Stimulated activated CD4-positive, alpha-beta T cell treated with anti-CD3 and anti-CD28 coated beads, TNF-alpha, amount 100 ng/mL, for 48 hours (primary cell): Measurements from ENCODE around the gene CARMIL1.
"Not testable (repeated sequence)": the region's sequence is repeated elsewhere in the genome, so short reads cannot be mapped to it uniquely, and the experiment has no call there.

ENCODE experiments used
- DNase-seq, 3 donors: peaks; one replicate each; pipeline ENCODE4 v3.0.0-alpha.2; 2020; ENCODE audit warnings: low read depth in 3 of 3

Gene CARMIL1

DNA sequence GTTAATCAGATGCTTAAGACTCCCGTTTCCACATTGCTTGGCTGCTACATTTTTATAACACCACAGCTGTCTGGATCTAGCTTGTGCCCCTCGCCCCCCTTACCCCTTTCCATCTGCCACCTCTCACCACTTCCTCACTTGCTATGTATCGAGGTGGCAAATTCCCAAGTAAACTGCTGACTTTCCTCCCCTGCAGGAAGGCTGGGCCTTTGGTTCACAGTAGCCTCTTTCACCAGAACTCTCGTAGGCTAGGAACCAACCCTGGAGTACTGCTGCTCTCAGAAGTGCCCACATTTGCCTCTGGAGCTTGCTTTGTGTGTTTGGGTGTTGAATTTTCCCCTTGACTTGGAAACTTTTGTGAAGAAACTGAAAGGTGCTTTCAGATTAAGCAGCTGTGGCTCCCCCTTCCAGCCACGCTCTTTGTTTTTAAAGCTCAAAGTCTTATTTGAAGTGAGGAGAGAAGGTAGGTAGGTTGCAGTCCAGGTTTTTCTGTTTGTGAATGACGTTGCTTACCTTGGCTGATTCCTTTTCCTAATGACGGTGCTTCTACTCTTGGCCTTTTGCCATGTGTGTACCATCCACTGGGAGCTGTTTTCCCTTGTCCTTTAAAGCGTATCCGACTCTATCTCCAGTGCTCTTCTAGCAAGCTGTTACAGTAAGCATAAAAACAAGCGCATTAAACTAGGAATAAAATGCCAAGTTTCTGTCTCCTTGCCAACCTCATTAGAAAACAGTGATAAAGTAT lies 90.4 kb downstream of the CARMIL1 start:
- DNase-seq: peak in 1 of 3 donors; percentile 7

DNA sequence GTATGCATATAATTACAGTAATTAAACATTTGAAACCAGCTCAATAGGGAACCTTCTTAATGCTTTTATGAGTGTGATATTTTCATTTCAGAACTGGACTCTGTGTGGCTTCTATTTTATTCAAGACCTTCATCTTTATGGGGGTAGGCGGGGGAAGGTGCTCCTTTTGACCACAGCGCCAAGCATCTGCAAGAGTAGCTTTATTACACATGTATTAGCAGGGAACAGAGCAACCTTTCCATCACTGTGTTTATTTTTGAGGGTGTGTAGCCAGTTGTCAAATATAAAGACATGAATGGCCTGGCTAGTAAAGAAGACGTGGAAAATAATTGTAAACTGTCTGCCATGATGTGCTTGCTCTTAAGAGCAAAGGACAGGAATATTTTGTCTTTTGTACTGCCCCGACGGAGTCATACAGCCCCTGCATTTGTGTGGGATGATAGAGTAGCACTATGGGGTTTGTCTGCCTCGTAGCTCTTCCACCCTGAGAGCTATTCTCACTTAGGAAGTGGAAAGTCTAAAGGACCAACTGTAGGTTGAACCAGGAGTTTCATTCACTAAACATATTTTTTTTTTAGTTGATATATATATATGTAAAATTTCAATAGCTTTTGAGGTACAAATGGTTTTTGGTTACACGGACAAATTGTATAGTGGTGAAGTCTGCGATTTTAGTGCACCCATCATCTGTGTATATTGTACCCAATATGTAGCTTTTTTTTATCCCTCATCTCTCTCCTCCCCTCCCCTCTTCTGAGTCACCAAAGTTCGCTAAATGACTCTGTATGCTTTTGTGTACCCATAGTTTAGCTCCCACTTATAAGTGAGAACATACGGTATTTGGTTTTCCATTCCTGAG lies 91.2 kb downstream of the CARMIL1 start:
- DNase-seq: peak in 1 of 3 donors; percentile 16

DNA sequence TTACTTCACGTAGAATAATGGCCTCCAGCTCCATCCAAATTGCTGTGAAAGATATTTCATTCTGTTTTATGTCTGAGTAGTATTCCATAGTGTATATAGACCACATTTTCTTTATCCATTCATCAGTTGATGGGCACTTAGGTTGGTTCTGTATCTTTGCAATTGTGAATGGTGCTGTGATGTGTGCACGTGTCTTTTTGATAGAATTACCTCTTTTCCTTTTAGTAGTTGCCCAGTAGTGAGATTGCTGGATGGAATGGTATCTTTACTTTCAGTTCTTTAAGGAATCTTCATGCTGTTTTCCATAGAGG lies 91.8 kb downstream of the CARMIL1 start:
- DNase-seq: no peak

DNA sequence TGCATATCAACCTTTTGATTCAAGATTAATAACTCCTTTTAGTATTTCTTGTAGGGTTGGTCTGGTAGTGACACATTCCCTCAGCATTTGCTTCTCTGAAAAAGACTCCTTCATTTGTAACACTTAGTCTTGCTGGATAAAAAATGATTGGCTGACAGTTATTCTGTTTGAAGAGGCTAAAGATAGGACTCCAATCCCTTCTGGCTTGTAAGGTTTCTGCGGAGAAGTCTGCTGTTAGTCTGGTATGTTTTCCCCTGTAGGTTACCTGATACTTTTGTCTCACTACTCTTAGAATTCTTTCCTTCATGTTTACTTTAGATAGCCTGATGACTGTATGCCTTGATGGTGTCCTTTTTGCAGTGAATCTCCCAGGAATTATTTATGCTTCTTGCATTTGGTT lies 96.0 kb downstream of the CARMIL1 start:
- no peak for DNase-seq

DNA sequence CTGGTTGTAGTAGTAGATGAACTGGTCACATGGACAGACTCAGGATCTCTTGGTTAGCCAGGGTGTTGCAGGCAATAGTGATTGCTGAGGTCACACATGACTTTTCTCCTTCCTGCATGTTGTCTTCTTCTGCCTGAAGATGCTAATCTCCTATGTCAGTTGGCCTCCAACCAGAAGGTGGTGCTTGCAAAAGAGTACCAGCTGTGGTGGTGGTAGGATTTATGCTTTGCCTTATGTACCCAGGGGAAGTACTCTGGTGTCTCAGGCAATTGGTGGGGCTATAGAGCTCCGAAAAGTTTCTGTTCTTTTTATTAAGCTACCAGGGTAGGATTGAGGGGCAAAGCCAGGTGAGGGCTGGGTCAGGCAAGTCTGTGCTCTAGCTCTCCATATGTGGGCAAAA lies 98.5 kb downstream of the CARMIL1 start:
- DNase-seq: no peak

DNA sequence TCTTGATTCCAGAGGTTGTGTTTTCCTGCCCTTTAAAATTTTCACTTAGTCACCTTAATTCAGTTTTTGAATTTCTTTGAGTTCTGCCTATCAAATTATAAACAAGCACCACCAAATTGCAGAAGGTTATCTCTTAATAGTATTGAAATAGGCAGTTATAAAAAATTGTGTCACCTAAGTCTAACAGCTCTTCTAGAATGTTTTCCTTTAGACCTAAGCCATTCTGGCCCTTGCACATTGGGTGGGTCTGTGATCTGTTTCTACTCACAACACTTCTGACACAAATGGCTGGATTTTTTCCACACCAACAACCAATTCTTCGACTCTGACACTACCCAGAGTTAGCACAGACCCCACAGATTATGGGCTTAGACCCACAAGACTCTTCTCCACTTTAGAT lies 101.9 kb downstream of the CARMIL1 start:
- no peak for DNase-seq

DNA sequence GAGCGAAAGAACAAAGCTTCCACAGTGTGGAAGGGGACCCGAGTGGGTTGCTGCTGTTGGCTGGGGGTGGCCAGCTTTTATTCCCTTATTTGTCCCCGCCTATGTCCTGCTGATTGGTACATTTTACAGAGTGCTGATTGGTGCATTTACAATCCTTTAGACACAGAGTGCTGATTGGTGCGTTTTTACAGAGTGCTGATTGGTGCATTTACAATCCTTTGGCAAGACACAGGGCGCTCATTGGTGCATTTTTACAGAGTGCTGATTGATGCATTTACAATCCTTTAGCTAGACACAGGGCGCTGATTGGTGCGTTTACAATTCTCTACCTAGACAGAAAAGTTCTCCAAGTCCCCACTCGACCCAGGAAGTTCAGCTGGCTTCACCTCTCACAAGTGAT lies 103.3 kb downstream of the CARMIL1 start:
- DNase-seq: not testable (repeated sequence)

DNA sequence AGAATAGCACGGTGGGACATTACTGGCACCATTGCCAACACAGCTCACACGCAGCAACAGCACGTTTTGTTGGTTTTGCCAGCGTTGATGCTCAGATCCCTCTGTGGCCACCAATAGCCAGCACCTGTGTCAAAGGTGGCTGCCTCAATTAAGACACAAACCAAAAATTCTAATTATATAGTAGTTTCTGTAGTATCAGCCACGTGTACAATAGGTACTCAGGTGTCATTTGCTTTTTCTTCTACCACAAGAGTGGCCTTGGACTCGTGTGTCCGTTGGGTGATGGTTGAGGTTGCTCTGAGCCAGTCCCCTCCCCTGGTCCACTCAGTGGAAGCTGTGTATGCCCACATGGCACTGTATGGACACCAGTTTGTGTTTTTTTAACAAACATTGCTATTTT lies 105.1 kb downstream of the CARMIL1 start:
- no peak for DNase-seq

DNA sequence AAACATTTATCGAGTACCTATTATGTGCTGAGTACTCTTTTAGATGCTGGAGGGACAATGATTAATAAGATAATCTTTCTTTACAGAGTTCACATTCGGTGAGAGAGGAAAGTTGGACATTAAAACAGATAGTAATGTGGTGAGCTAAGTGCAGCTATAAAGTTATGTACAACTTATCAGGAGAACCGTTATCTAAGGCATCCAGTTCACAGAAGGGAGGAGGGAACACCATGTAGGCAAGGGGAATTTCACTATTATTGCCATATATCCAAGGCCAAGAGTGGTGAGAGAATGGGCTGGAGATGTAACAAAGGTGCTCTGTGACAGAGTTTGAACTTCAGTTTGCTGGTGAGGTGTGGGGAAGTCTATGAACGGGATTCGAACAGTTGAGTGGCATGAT lies 105.8 kb downstream of the CARMIL1 start:
- DNase-seq: no peak

DNA sequence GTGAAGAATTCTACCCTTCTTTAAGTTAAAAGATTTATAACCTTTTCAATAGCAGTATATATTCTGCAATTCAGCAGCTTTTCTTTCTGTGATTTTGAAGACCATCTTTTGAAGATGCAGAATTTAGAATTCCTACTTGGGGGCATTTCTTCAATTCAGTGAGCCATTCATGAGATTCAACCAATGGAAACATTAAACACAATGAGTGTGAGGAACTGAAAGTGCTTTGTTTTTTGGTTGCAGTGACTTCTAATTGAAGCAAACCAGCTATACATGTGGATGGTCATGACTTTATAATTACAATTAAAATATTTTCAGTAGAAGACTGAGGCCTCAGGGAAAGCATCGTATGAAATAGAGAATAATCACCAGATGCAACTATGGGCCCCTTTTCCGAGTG lies 108.3 kb downstream of the CARMIL1 start:
- no peak for DNase-seq

DNA sequence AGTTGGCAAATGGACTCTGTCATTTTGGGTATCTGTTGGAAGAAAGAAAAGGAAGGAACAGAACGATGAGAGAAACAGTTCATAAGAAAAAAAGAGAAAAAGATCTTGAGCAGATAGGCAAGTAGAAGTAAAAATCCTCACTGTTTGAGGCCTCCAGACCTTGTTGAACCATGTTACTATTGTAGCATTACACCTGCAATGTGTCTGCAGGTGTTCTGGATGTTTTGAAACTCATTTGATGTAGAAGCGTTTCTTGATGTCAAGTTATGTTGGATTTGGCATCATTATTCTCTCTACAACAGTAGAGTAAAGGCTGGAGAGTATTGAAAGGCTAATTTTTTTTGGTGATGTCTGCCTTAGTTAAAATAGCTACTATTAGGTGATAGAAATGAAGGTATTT lies 108.7 kb downstream of the CARMIL1 start:
- DNase-seq: no peak

DNA sequence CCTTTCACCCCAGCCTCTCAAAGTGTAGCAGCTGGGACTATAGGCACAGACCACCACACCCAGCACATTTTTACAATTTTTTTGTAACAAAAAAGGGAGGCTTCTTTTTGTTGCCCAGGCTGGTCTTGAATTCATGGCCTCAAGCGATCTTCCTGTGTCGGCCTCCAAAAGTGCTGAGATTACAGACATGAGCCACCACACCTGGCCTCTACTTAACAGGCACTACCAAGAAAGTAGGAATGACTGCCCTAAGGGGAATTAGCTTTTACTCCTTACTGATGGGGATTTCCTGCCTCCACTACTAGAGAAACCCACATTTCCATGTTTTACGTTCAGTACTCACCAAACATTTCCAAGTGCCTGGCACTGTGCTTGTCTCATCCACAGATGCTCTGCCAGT lies 109.6 kb downstream of the CARMIL1 start:
- no peak for DNase-seq

DNA sequence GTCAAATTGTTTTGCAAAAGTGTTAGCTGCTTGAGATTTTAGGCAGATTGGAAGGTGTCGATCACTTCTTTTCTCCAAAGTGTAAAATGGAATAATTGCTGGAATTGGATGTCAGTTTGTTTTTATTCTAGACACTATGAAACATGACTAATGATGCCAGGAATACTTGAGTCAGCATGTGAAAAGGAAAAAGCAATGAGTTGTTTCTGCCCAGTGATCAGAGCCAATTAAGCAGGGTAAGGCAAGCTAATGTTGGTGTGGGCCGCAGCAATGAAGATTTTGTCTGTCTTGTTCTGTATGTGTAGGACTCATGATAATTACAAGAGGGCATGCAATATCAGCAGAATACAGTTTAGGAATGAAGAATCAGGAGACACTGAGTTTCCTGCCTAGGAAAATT lies 110.3 kb downstream of the CARMIL1 start:
- DNase-seq: no peak

DNA sequence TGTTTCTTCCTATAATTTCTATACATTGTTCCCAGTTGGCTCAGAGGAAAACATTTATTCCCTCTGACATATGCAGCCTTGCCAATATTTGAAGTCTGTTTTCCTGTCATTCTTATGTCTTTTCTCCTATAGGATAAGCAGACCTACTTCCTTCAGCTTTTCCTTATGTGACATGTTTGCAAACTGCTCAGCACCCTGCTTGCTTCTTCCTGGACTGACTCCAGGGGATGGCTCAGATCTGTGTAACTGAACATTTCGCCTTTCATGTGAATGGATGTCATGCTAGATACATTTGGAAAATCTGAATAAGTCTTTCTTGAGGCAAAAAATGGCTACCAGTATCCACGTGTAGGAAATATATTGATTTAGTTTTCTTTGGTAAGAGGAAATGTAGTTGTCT lies 113.2 kb downstream of the CARMIL1 start:
- no peak for DNase-seq

DNA sequence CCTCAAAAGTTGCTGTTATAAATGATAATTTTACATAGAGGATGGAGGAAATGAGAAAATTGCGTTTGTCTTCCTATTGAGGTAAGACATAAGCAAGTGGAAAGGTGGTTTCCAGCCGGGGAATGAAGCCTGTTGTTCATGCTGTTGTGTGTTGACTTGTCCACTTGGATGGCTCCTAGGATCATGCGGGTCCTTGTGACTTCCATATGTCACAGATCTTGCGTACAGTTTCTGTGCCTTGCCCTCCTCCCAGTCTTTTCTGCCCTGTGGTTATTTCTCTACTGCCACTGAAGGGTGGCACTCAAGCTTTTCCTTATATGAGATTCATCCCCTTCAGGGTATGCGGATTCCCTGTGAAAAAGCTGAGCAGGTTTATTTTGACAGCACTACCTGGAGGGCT lies 116.6 kb downstream of the CARMIL1 start:
- DNase-seq: no peak

DNA sequence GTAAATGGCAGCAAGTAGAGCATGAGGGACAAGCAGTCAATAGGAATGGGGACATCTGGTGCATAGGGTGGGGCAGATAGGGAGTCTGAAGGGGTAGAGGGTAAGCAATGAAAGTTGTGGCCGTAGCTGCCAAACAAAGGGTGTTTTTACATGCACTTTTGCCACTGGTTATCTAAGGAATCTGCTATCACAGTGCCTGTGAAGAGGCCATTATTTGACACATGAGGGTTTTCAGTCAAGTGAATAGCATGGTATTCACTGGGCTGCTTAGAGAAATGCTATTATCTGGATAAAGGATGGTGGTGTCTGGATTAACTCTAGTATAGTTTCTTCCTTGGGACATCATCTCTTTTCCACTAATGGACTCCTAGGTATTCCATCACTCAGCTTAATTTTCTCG lies 118.2 kb downstream of the CARMIL1 start:
- DNase-seq: no peak

DNA sequence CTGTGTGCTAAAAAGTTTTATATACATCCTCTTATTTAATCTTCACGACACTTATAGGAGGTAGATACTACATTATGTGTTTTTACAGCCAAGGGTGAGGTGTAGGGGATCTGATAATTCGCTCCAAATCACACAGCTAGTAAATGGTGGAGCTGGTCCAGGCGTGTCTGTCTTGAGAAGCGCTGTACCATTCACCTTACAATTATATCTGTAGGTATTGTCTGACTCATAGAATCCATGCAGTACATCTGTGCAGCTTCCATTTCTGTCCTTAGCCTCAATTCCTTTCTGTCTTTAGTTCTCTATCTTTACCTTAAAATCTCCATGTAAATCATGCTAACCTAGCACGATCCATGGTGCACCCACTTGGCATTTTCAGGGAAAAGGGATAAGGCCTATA lies 120.7 kb downstream of the CARMIL1 start:
- no peak for DNase-seq

DNA sequence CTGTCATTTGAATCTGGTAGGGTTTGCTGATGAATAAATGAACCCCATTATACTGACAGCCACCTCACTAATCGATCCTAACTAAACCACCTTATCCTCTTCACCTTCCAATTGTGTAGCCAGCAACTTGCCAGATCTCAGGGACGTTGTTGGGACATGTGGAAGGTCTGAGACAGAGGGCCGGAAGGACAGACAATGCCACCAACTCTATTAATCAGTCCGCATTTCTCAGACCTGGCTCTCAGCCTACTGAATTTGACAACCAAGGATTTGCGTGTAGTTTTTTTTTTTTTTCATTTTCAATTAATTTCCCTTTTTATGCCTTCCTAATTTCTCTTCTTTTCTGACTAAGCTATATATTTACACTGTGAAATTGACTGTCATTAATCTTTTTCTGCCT lies 122.5 kb downstream of the CARMIL1 start:
- no peak for DNase-seq

DNA sequence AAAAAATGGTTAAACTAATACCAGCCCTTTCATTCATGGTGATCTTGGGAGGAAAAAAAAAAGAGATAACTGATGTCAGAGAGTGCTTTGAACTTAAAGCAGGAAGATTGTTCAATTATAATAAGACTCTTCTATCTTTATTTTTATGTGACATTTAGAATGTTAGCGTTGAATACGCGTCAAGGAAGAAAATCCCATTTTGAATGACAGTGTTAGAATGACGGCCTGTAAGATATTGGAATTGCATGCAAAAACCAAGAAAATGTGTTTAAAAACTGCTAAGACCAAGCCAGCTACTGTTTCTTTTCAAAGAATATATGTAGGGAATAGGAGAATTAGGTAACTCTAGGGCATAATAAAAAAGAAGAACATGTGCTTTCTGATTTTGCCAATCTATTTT lies 123.0 kb downstream of the CARMIL1 start:
- no peak for DNase-seq

DNA sequence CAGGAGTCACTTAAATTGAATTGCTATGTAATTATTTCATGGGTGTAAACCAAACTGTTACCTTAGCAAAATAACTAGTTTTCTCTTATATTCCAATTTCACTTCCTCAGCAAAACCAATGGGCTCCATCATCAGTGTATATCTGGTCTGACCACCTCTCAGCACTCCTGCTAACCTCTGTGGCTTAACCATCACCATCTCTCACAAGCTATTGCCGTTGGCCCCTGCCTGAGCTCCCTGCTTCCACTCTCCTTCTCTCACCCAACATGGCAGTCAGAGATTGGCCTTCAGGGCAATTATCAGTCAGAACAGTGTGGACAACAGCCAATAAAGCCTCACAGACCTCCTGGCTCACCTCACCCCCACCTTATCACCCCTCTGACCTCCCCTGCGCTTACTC lies 124.0 kb downstream of the CARMIL1 start:
- DNase-seq: no peak

DNA sequence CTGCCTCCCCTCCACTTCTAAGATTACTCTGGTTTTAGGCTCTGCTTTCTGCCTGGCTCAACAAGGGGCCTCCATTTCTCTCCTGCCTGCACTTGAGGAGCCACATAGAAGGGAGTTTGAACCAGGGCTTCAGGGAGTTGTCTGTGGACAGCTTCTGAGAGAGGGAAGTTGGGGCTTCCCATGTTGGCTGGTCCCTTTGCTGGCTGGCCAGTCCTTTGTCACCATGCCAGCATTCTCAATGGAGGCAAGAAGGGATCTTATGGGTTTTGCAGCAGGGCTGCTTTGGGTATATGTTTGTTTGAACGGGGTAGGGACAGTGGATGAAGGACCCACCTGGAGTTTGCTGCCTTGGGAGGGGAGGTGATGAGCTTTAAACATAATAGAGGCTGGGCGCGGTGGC lies 124.9 kb downstream of the CARMIL1 start:
- DNase-seq: no peak

DNA sequence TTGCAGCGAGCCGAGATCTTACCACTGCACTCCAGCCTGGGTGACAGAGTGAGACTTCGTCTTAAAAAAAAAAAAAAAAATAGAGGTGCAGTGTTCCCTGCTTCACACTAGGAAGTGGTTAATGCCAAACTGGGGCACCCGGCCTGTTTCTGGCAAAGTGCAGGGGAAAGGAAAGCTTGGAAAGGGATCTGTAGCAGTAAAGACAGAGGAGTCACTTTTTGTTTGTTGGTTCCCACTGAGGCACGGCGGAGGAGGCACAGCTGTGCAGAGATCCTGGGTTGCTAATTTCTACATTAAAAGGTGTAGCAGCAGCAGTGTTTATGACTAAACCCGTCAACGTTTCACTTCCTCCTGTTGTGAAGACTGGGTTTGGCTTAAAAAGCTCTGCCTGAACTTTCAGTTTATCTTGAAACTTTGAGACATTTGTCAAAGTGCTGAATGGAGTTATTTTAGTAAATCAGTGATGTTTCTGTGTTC lies 125.6 kb downstream of the CARMIL1 start:
- peak in 1 of 3 donors; percentile 17 for DNase-seq

DNA sequence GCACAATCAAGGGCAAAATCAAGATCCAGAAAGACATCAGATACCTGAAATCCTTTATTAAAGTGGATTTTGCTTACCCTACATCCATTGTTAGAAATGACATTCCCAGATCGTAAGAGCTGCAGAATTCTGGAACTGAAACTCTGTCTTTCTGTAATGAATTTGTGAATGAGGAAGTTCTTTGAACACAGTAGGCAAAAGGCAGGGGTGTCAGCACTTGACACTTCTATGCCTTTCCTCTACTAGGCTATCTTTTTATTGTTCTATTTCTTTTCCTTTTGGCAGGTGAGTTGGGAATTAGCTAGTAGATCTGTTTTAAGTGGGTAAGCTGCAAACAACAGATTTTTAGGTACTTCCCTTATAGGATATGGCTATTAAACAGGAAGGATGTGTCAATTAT lies 126.3 kb downstream of the CARMIL1 start:
- no peak for DNase-seq
